LoVo (cell line): Measurements from ENCODE around the gene GLRX5.
A peak's percentile ranks its signal among the peaks of the same experiment; 100 is the strongest.
"Not testable (repeated sequence)": the region's sequence is repeated elsewhere in the genome, so short reads cannot be mapped to it uniquely, and the experiment has no call there.

ENCODE experiments used
- DNase-seq: peaks from one replicate; pipeline ENCODE4 v3.0.0-alpha.2; 2016; ENCODE audit warnings: low spot score

The GLRX5 gene

GRCh38 chr14:95559203-95559602, 24.4 kb downstream of the GLRX5 start:
- DNase-seq, result no peak

- peak; percentile 89 for DNase-seq
Measured at GRCh38 chr14:95561001-95561412, 26.2 kb downstream of the GLRX5 start.

- no peak for DNase-seq
Measured at GRCh38 chr14:95562892-95563685, 28.2 kb downstream of the GLRX5 start.

- DNase-seq, result no peak
Measured at GRCh38 chr14:95564060-95564459, 29.2 kb downstream of the GLRX5 start.

GRCh38 chr14:95569440-95569839, 34.6 kb downstream of the GLRX5 start:
- DNase-seq, result no peak

- no peak for DNase-seq
Measured at GRCh38 chr14:95573313-95573712, 38.5 kb downstream of the GLRX5 start.

GRCh38 chr14:95575840-95576473, 41.1 kb downstream of the GLRX5 start:
- no peak for DNase-seq

- no peak for DNase-seq
Measured at GRCh38 chr14:95577067-95577800, 42.4 kb downstream of the GLRX5 start.

- no peak for DNase-seq
Measured at GRCh38 chr14:95577870-95578269, 43.0 kb downstream of the GLRX5 start.

GRCh38 chr14:95583836-95584617, 49.2 kb downstream of the GLRX5 start:
- not testable (repeated sequence) for DNase-seq

GRCh38 chr14:95585953-95586620, 51.2 kb downstream of the GLRX5 start:
- no peak for DNase-seq

- DNase-seq, result not testable (repeated sequence)
Measured at GRCh38 chr14:95591182-95591581, 56.3 kb downstream of the GLRX5 start.
